Adrenal gland (tissue), 12 donors: ENCODE measurements around the gene NR0B2. TPM values are rescaled to one million over a fixed set of nuclear protein-coding genes. Genes with fewer than 3 reads are reported as not detected.

Source experiments
- DNase-seq, 7 donors: peaks; one replicate each; pipeline ENCODE4 v3.0.0-alpha.2; 2019 to 2020
- H3K27ac ChIP-seq, 5 donors: fragments of 200-600 bp; sonication (generic) in 4 of 5; 1 replicate in 3 of 5; 2 replicates in 2 of 5; pipeline versions ENCODE4 v1.5.1 to v1.8.0; 2016 to 2020; ENCODE audit warnings: mild to moderate bottlenecking in 1 of 5
- H3K27me3 ChIP-seq: fragments of 200-600 bp; 2 replicates; pipeline ENCODE4 v1.8.0; 2021
- H3K36me3 ChIP-seq, 2 donors: fragments of 200-600 bp; replicated peaks in 1 of 2; 1 replicate in 1 of 2; 2 replicates in 1 of 2; pipeline versions ENCODE4 v1.5.1 to v1.8.0; 2018 to 2022
- H3K4me1 ChIP-seq, 2 donors: fragments of 200-600 bp; replicated peaks in 1 of 2; 1 replicate in 1 of 2; 2 replicates in 1 of 2; pipeline versions ENCODE4 v1.5.1 to v1.8.0; 2018 to 2021
- H3K4me3 ChIP-seq, 4 donors: fragments of 200-600 bp; sonication (generic) in 3 of 4; one replicate each; pipeline ENCODE4 v1.5.1; 2016 to 2018
- H3K9me3 ChIP-seq, 3 donors: fragments of 200-600 bp; sonication (generic) in 1 of 3; replicated peaks in 1 of 3; 1 replicate in 2 of 3; 2 replicates in 1 of 3; pipeline versions ENCODE4 v1.5.1 to v1.8.0; 2016 to 2021
- CTCF ChIP-seq, 6 experiments: fragments of 450-650 bp in 4 of 6; fragments of 200-600 bp in 2 of 6; sonication (generic) in 1 of 6; IDR thresholded peaks; 1 replicate in 5 of 6; 2 replicates in 1 of 6; pipeline versions ENCODE4 v1.5.1 to v1.8.0; 2016 to 2021; ENCODE audit warnings: antibody characterized with exemption in 6 of 6, mild to moderate bottlenecking in 2 of 6, moderate library complexity in 1 of 6
- POLR2A ChIP-seq, 2 donors: fragments of 450-650 bp; IDR thresholded peaks; one replicate each; pipeline ENCODE4 v1.6.1; 2017; ENCODE audit warnings: antibody characterized with exemption in 2 of 2, mild to moderate bottlenecking in 2 of 2, moderate library complexity in 1 of 2
- WGBS, 4 donors: extraction: QIAGEN DNeasy Blood & Tissue Kit in 2 of 4; methylation state at CpG; one replicate each; pipeline versions ENCODE4 v1.1.5 to v1.1.7; 2013 to 2017; 5-methylcytosine and 5-hydroxymethylcytosine counted together
- intact Hi-C, 2 donors: fragments of 100-400 bp; cut with DNase I; formaldehyde crosslinking; loops; one replicate each; pipeline versions ENCODE4 v1.14.1 to v1.15.0; 2022 to 2023
- polyA plus RNA-seq, 3 donors: library from polyadenylated mRNA; stranded (reverse); fragments of 200-250 nt in 2 of 3; fragments of 350-450 nt in 1 of 3; fragmentation: Illumina TruSeq in 1 of 3; extraction: RNeasy Lipid Tissue Mini Kit (QIAGEN cat#74804) in 1 of 3; gene quantifications; one replicate each; pipeline ENCODE4 v1.2.3, GENCODE V29; 2013 to 2014
- total RNA-seq, 9 donors: library from RNA; depleted of rRNA in 4 of 9; stranded (reverse); fragments of >200 nt in 4 of 9; fragments of 120-200 nt in 1 of 9; fragmentation: NEBNext Ultra II Directional in 1 of 9; extraction: Animal tissue kit (Norgen Biotek cat#: 25700) in 1 of 9; gene quantifications; one replicate each; pipeline versions ENCODE4 v1.1.0 to v1.2.4, GENCODE V29; 2013 to 2023
- donor health status: healthy with polysubstance abuse.
- donor health status: Bipolar disorder and iron deficiency.
- donor health status: DM: yes; HTN: yes; CAD: no.
- donor health status: DM: no; HTN: no; CAD: no.
- donor health status: DM: no; HTN: no; CAD: no.
- donor health status: DM: yes; HTN: yes; CAD: no.

NR0B2 gene
- total and polyA plus RNA-seq, 12 donors: 7.1 to 62.7 (median 12.2) TPM

DNA sequence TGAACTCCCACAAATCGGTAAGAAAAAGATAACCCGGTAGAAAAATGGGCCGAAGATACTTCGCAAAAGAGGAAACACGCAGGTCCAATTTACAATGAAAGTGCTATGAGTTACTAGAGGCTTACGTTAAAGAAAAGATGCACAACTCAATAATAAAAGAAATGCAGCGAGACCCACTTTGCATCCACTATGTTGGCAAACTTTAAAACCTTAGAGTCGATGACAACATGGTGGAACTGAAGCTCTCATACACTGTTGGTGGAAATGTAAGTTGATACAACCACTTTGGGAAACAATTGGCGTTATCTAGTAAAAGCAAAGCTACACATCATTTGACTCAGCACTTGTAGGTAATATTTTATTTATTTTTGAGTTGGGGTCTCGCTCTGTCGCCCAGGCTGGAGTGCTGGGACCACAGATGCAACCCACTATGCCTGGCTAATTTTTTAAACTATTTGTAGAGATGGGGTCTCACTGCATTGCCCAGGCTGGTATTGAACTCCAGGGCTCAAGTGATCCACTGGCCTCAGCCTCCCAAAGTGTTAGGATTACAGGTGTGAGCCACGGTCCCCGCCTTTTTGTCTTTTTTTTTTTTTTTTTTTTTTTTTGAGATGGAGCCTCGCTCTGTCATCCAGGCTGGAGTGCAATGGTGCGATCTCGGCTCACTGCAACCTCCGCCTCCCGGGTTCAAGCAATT, 12.8 kb downstream of the NR0B2 start:
- intact Hi-C loops: no loop called here
- Histone ChIP-seq H3K4me3 (peak overlapping the region in 3 of 4 donors; percentile 66 to 95 (median 78)), H3K9me3 (no peaks in the 10 kb centered on the region), H3K27me3 (no peaks in the 10 kb centered on the region), H3K4me1 (peaks cover 10 to 20% of the 10 kb centered on the region in 2 donors), H3K27ac (peak overlapping the region in 3 of 5 donors; percentile 78 to 91 (median 89)), H3K36me3 (peaks cover 0 to 24% of the 10 kb centered on the region in 2 donors)
- 64 to 71% (median 67%) methylated on average over 15 to 18 of the region's 18 CpGs for WGBS, 4 donors
- TF ChIP-seq CTCF (IDR thresholded peaks at IDR 0.05): no peak
- no peak for TF ChIP-seq POLR2A (IDR thresholded peaks at IDR 0.05)
- DNase-seq: no peak

DNA sequence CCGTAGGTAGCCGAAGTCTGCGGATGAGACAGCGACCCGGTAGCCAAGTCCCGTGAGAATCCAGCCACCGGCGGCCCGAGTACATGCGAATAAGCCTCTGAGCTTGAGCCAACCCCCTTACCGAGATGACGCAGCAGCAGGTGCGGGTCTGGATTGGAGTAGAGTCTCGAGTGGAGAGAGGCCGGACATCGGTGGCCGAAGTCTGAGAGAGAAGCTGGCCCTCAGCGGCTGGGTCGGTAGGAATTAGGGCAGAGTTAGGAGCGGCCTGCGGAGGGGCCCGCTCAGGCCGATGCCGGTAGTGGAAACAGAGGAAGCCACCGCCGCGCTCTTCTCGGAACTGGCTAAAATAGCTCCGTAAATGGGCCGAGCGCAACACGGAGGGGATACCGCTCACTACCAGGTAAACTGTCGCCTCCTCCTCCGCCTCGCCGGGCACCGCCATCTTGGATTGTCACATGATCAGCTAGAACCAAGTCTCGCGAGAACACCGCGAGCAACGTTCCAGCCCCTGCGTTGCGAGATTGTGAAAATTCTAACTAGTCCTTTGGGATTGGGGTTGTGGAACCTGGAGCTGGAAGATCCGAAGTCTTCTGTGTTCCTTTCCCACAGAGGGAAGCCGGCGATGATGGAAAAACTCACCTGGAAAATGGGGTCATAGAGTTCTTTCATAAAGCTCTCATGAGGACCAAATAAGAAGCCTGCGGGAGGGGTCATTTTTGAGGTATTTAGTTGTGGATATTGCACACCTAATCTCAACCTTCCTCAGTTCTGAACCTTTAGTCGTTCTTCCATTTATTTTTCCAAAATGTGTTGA, 13.6 kb downstream of the NR0B2 start, which contains the start of gene GPATCH3:
TSS of gene GPATCH3 (minus strand) at position 467 of the 814 bp plus-strand sequence. CDS start at position 442, 25 bp downstream.
- Histone ChIP-seq H3K36me3 (peaks cover 0 to 32% of the 10 kb centered on the region in 2 donors), H3K27me3 (no peaks in the 10 kb centered on the region), H3K4me3 (peak within 1 kb of the TSS; percentile 58 to 95 (median 72)), H3K27ac (peak within 1 kb of the TSS; percentile 62 to 91 (median 80)), H3K9me3 (no peaks in the 10 kb centered on the region), H3K4me1 (peaks cover 10 to 20% of the 10 kb centered on the region in 2 donors)
- TF ChIP-seq CTCF (IDR thresholded peaks at IDR 0.05) (no peak), POLR2A (IDR thresholded peaks at IDR 0.05) (peak; percentile 58 to 83)
- intact Hi-C loops: no loop called here
- DNase-seq: peak; percentile 92 to 98 (median 94)
- 0 to 2% (median 0%) methylated on average over 33 to 50 of the region's 50 CpGs for WGBS, 4 donors

DNA sequence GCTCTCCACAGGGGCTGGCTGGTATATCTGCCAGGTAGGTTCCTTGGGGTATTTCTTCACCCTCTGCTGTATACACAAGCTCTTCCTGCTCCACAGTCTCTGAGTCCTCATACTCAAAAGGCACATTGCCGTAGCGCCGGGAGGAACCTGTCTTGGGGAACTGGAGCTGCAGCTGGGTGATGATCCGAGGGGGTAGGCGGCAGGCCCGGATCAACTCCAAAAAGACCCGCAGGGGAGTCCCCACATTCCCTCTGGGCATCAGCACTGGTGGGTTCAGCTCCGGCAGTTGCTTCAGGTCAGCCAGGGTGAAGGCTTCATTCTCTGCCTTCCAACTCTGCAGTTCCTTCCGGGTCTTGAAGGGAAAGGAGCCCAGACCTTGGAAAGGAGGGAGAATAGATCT, 16.4 kb downstream of the NR0B2 start:
- no peak for DNase-seq
- H3K27ac ChIP-seq: no peak overlapping the region
- 85 to 93% (median 90%) methylated on average over 8 to 9 of the region's 9 CpGs for WGBS, 4 donors
- H3K27me3 ChIP-seq: no peaks in the 10 kb centered on the region
- intact Hi-C loops: no loop called here
- H3K4me1 ChIP-seq: peaks cover 10 to 20% of the 10 kb centered on the region in 2 donors
- no peak for TF ChIP-seq POLR2A (IDR thresholded peaks at IDR 0.05)
- no peak for TF ChIP-seq CTCF (IDR thresholded peaks at IDR 0.05)
- no peaks in the 10 kb centered on the region for H3K9me3 ChIP-seq
- no peak overlapping the region for H3K4me3 ChIP-seq
- peaks cover 0 to 58% of the 10 kb centered on the region in 2 donors for H3K36me3 ChIP-seq

GRCh38 chr1:26894263-26894662, 19.5 kb downstream of the NR0B2 start:
- intact Hi-C loops: no loop called here
- no peak overlapping the region for H3K27ac ChIP-seq
- H3K36me3 ChIP-seq: peaks cover 0 to 65% of the 10 kb centered on the region in 2 donors
- no peaks in the 10 kb centered on the region for H3K9me3 ChIP-seq
- no peak overlapping the region for H3K4me3 ChIP-seq
- DNase-seq: no peak
- peaks cover 7 to 12% of the 10 kb centered on the region in 2 donors for H3K4me1 ChIP-seq
- no peak for TF ChIP-seq POLR2A (IDR thresholded peaks at IDR 0.05)
- TF ChIP-seq CTCF (IDR thresholded peaks at IDR 0.05): no peak
- no peaks in the 10 kb centered on the region for H3K27me3 ChIP-seq
- 93 to 95% (median 94%) methylated on average over 13 of the region's 13 CpGs for WGBS, 4 donors
